ENCODE measurements around the gene PSAT1.

The PSAT1 gene

GRCh38 chr9:78370991-78371390, 74.1 kb downstream of the PSAT1 start:
- DNase-seq: no peak

- DNase-seq: no peak
Observed at GRCh38 chr9:78371981-78372380, 75.1 kb downstream of the PSAT1 start.
